NCI-H1105 treated with DMSO at 0.1 percent for 48 hours (cell line): ENCODE results near the gene CYTH2.
A peak's percentile ranks its signal among the peaks of the same experiment; 100 is the strongest.

ENCODE experiments used
- DNase-seq: peaks from one replicate; lab custom pipeline; 2025; lab: John Stamatoyannopoulos, UW

The CYTH2 gene, protein sequence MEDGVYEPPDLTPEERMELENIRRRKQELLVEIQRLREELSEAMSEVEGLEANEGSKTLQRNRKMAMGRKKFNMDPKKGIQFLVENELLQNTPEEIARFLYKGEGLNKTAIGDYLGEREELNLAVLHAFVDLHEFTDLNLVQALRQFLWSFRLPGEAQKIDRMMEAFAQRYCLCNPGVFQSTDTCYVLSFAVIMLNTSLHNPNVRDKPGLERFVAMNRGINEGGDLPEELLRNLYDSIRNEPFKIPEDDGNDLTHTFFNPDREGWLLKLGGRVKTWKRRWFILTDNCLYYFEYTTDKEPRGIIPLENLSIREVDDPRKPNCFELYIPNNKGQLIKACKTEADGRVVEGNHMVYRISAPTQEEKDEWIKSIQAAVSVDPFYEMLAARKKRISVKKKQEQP

DNA sequence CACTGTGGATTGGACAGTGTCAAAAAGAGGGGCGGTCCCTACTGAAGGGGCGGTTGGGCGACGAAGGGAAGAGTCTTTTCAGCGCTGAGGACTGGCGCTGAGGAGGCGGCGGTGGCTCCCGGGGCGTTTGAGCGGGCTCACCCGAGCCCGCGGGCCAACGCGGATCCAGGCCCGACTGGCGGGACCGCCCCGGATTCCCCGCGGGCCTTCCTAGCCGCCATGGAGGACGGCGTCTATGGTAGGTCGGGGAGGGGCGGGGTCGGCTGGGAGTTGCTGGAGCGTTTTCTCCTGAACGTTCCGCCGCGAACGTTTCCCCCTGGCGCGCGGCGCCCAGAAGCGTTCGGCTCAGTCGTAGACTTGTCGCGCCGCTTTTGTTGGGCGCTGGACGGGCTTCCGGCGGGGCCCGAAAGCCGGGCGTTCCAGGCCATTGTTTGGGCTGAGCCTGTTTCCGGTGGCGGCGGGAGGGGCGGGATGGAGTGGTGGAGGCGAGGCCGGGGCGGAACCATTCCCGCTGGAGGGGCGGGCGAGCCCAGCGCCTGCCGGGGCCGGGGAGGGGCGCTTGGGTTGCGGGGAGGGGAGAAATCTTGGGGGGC, at the start of gene CYTH2:
CYTH2 (plus strand) TSS at position 81 of the 593 bp plus-strand sequence; CDS start at position 220, 139 bp downstream.
- peak; percentile 65 for DNase-seq

DNA sequence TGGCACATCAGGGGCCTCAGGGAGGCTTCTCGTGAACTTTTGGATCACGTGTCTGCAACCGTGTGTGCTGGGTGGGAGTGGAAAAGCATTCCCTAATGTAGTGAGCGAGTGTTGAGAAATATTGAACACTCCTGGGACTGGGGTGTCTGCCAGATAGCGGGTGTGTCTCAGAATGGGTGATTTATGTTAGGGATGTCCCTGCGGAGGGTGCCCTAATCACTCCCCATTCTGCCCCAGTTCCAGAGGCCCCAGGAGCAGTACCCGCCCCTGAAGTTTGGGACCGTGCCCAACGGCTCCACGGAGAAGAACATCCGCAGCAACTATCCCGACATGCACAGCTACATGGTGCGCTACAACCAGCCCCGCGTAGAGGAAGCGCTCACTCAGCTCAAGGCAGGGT, 47.6 kb upstream of the CYTH2 start:
- no peak for DNase-seq

DNA sequence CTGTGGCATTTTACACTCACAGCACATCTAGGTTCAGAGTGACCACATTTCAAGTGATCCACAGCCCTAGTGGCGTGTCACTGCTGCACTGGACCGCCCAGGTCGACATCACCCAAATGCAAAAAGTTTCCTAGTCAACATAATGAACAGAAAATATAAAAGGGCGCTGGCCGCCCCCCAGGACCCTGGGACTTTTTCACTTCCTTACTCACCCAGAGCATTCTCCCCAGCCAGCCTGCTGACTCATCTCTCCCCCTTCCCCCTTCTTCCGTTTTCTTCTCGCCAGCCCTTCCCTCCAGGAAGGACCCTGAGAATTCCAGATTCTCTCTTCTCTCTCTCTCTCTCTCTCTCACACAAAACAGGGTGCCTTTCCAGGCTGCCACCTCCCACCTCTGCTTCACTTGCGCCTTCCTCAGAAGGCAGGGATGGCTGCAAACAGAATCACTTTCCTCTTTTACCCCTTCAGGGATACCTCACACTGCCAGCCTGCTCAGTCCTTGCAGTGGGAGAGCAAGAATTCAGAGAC, 44.4 kb upstream of the CYTH2 start:
- DNase-seq: no peak

DNA sequence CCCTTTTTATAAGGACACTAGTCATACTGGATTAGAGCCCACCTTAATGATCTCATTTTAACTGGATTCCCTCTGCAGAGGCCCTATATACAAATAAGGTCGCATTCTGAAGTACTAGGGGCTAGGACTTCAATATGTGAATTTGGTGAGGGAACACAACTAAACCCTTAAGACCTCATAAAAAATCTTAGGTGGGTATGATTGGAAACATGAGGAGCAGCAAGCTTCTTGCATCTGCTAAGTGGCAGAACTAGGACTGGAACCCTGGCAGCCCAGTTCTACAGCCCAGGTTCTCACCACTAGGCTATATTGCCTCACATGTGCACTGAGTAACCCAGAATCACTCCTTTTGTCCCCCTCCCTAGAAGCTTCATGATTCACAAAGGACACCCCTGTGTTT, 40.5 kb upstream of the CYTH2 start:
- DNase-seq: no peak

DNA sequence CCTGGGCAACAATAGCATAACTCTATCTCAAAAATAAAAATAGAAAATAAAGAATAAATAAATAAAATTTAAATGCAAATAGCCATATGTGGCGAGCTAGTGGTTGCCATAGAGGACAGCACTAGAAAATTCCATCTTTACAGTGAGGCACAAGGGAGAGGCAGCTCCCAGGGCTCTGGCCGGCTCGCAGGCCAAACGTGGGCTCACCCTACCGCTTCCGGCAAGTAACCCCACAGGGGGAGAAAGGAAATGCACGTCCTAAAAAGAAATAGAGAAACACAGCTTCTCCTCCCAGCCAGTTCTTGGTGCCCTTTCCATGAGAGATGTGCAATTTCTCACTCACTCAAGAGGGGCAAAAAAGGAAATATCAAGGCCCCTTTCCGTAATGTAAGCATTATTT, 35.8 kb upstream of the CYTH2 start:
- no peak for DNase-seq

DNA sequence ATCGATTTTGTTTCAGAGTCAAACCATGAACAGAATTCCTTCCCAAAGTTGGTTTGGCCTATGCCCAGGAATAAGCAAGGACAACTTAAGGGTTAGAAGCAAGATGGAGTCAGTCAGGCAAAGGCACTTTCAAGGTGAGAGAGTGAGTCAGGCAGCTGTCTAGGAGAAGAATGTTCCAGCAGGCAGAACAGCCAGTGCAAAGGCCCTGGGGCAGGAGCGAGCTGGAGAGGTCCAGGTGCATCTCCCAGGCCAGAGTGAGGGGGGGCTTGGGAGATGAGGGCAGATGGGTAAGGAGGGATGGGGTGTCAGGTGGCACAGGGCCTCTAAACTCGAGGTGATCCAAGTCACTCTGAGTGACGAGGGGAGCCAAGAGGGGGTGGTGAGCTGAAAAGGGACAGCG, 32.6 kb upstream of the CYTH2 start:
- no peak for DNase-seq

DNA sequence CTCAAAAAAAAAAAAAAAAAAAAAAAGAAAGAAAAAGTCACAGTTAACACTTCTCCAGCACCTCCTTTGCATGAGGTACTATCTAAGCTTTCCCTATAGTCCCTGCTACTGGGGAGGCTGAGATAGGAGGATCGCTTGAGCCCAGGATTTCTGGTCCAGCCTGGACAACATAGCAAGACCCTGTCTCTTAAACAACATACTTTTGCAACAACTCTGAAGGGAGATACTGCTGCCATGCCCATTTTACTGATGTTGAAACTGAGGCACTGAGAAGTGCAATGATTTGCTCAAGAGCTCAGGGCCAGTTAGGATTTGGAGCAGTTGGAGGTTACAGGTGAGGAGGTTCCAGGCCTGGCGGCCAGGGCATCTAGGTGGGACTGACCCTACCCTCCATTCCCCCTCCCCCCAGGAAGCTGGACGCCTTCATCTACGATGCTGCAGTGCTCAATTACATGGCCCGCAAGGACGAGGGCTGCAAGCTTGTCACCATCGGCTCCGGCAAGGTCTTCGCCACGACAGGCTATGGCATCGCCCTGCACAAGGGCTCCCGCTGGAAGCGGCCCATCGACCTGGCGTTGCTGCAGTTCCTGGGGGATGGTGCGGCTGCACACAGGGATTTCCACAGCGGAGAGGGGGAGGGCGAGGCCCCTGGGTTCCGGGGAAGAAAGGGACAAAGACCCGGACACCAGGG, 27.7 kb upstream of the CYTH2 start:
- no peak for DNase-seq

DNA sequence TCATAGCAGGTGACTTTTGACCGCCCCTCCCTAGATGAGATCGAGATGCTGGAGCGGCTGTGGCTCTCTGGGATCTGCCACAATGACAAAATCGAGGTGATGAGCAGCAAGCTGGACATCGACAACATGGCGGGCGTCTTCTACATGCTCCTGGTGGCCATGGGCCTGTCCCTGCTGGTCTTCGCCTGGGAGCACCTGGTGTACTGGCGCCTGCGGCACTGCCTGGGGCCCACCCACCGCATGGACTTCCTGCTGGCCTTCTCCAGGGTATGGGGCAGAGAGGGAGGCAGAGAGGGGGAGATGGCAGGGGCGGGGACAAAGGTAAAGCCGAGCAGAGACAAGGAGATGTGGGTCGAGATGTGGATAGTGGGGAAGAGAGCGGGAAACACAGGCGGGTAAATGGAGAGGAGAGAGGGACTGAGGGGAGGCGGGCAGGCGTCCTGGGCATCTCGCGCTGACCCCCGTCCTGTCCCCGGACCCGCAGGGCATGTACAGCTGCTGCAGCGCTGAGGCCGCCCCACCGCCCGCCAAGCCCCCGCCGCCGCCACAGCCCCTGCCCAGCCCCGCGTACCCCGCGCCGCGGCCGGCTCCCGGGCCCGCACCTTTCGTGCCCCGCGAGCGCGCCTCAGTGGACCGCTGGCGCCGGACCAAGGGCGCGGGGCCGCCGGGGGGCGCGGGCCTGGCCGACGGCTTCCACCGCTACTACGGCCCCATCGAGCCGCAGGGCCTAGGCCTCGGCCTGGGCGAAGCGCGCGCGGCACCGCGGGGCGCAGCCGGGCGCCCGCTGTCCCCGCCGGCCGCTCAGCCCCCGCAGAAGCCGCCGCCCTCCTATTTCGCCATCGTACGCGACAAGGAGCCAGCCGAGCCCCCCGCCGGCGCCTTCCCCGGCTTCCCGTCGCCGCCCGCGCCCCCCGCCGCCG, 26.8 kb upstream of the CYTH2 start:
- DNase-seq: no peak

DNA sequence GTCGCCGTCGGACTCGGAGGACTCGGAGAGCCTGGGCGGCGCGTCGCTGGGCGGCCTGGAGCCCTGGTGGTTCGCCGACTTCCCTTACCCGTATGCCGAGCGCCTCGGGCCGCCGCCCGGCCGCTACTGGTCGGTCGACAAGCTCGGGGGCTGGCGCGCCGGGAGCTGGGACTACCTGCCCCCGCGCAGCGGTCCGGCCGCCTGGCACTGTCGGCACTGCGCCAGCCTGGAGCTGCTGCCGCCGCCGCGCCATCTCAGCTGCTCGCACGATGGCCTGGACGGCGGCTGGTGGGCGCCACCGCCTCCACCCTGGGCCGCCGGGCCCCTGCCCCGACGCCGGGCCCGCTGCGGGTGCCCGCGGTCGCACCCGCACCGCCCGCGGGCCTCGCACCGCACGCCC, 25.9 kb upstream of the CYTH2 start:
- DNase-seq: peak; percentile 21

DNA sequence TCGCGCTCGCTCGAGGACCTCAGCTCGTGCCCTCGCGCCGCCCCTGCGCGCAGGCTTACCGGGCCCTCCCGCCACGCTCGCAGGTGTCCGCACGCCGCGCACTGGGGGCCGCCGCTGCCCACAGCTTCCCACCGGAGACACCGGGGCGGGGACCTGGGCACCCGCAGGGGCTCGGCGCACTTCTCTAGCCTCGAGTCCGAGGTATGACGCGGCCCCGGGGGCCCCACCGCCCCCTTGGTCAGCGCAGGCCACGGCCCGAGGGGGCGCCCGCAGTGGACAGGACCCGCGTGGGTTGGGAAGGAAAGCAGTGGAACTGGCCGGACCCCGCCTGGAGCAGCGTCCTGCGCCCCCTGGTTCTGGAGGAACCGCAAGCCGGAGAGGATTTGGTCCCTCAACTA, 25.4 kb upstream of the CYTH2 start:
- no peak for DNase-seq

DNA sequence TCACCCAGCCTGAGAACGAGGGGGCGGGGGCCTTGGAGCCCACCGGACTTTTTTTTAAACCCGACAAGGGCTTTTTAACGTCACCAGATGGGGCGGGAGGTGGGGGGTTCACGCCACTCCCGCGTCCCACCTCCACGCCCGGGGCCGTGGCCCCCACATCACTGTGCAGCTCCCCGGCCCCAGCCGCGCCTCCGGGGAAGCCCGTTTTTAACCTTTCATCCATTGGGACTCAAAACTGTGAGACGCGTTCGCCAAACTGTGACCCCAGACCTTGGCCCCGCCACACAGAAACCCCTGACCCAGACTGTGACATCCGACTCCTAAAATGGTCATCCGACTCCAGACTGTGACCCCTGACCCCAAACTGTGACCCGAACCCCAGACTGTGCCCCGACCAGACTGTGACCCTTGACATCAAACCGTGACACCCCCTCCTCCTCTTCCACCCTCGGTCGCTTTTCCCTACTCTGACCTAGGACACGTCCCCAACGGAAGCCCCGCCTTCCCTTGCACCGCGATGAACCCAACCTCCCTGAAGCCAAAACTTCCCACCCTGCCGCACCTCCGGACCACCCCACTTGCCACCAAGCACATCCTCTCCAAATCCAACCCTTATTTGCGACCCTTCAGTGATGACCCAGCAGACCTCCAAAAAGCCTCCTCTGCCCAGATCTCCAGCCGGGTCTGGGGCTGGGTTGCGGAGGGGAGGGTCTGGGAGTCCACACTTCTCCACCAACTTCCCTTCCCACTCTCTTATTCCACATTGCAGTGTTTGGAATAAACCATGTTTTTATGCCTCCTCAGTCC, 24.8 kb upstream of the CYTH2 start:
- no peak for DNase-seq

DNA sequence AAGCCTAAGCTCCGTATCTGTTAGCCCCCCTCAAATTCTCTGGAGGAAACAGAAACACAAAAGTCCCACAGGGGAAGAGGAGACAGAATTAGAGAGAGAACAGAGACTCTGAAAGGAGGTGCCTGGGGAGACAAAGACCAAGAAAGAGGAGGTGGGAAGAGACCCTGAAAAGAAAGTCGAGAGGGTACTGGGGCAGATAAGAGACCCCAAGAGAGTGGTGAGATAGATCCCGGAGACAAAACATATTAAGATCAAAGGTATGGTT, 24.3 kb upstream of the CYTH2 start:
- DNase-seq: no peak

DNA sequence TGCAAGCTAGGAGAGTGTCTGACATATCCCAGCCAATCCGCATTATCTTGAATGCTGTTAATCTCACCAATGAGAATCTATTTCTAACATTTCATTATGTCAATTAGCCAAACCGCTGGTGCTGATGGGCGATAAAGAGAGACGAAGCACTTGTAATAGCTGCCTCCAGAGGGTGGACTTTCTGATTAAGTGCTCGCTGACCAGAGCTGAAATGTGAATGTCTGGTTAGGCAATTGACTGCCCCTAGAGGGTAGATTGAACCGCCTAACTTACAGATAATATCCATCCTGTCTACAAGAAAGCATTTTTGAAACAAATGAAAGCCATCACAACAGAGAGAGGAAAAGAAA, 23.9 kb upstream of the CYTH2 start:
- peak; percentile 90 for DNase-seq

DNA sequence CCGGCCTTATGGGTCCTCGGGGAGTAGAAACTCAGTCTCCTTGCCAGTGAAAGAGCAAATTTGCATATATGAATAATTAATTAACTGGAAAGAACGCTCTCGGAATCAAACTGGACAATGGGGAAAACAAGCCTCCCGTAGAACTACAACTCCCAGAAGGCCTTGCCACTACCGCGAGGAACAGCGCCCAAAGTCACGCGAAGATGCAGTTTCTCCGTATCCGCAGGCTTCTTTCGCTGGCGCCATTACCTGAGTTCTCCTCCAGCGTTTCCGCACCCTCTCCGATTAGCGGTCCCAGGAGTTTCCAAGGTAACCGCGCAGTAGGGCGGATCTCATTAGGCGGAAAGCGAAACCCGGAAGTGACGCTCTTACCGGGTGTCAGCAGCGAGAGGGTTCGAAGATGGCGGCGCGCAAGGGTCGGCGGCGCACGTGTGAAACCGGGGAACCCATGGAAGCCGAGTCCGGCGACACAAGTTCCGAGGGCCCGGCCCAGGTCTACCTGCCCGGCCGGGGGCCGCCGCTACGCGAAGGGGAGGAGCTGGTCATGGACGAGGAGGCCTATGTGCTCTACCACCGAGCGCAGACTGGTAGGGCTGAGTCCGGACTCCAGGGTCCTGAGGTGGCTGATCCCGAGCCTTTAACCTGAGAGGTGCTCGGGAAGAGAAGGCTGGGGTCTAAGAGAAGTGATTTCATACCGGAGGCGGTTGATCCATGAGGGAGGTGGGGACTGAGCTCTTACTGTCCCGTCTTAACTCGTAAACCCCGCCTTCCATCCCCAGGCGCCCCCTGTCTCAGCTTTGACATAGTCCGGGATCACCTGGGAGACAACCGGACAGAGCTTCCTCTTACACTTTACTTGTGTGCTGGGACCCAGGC, 23.3 kb upstream of the CYTH2 start, which contains the start of gene GRWD1:
GRWD1 (plus strand) TSS at position 378 of the 876 bp plus-strand sequence; CDS start at position 401, 23 bp downstream.
- peak; percentile 98 for DNase-seq

DNA sequence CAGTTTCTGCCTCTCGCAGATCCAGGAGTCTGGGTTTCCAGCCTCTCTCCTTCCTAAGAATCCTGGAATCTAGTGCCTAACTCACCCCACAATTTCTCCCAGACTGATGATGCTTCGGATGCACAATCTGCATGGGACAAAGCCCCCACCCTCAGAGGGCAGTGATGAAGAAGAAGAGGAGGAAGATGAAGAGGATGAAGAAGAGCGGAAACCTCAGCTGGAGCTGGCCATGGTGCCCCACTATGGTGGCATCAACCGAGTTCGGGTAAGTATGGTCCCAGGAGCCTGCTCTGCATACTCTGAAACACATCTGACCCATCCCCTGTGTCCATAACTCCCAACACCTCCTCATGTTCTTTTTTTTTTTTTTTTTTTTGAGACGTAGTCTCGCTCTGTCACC, 22.6 kb upstream of the CYTH2 start:
- DNase-seq: no peak

DNA sequence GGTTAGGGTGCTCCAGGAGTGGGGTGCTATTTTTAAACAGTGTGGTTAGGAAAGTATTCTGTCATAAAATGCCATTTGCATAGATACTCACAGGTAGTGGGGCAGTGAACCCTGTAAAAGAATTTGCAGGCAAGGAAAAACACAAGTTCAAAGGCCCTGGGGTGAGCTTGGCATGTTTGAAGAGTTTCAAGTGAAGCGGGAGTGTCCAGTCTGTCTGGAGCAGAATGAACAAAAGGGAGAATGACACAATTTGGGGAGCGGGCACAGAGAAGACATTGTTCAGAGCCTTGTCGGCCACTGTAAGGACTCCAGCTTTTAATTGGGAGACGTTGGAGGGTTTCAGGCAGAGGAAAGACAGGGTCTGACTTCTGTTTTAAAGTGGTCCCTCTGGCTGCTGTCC, 20.6 kb upstream of the CYTH2 start:
- no peak for DNase-seq

DNA sequence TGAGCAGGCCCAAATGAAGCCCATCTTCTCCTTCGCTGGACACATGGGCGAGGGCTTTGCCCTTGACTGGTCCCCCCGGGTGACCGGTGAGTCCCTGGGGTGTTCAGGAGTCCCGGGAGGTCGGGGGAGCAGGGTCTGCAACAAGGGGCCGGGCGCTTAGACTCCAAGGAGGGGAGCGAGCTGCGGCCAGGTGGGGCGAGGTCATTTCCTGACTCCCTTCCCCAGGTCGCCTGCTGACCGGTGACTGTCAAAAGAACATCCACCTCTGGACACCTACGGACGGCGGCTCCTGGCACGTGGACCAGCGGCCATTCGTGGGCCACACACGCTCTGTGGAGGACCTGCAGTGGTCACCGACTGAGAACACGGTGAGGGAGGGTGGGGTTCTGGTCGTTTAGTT, 18.7 kb upstream of the CYTH2 start:
- no peak for DNase-seq

DNA sequence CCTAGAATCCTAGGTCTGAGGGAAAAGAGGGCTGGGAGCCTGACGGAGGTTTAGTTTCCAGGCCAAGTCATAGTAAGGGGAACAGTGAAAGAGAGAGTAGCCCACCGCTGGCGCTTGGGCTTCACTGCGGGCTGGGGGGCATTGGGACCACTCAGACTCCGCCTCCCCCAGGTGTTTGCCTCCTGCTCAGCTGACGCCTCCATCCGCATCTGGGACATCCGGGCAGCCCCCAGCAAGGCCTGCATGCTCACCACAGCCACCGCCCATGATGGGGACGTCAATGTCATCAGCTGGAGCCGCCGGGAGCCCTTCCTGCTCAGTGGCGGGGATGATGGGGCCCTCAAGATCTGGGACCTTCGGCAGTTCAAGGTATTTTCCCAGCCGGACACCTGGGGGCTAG, 18.3 kb upstream of the CYTH2 start:
- DNase-seq: no peak

DNA sequence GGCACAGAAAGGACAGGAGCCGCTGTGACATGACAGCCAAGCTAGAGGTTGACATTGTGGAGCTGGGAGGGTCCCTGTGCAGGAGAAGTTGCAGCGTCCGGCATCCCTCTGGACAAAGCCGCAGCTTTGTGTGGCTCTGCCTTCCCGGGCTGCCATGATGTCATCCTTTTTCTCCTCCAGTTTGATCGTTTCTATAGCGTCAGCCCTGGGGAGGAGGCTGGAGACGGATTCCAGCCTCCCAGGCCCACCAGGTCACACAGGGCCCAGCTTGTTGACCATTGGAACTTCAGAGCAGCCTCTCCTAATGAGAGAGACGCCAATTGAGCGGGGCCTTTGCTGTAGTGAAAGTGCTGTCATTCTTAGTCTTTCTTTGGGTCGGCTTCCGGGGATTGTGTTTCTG, 17.5 kb upstream of the CYTH2 start:
- DNase-seq: no peak
